Measurements from ENCODE around the gene BLID. TPM values are rescaled to one million over a fixed set of nuclear protein-coding genes. Genes with fewer than 3 reads are reported as not detected.

BLID gene
- total and polyA plus RNA-seq, 2 of the 8 experiments (the other 6 are each of a cell fraction or from before 2014, with no cell fraction given) = not detected

DNA sequence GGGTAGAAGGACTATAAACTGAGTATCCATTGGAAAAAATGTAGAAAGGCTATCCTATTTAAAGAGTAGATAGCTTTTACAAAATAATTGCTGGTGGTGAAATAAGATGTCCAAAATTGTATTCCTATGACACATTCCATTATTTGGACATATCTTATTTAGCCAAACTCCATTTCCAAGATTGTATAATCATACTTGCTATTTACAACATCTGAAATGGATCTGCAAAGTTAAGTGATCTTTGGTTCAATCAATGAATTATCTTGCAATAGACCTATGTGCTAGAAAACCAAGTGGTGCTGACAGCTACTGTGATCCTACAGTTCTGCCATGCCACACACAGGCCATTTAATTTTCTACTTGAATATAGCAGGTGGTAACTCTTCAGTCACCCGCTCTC is 11.0 kb upstream of the BLID start:
- Histone ChIP-seq H4K91ac (replicated peaks; ENCODE audit: insufficient read length, low read length) (no peak overlapping the region), H2BK5ac (ENCODE audit: low read depth, low read length) (no peak overlapping the region), H2AFZ (ENCODE audit: low read length) (no peak overlapping the region), H3K4me1 (replicated peaks in 1 of 4; ENCODE audit: control insufficient read depth in 3 of 4, insufficient read depth in 4 of 4, low read length in 3 of 4) (no peaks in the 10 kb centered on the region), H3K23ac (ENCODE audit: insufficient read length) (no peak overlapping the region), H2BK15ac (ENCODE audit: low read length) (no peak overlapping the region), H3K23me2 (ENCODE audit: low read depth, low read length) (no peaks in the 10 kb centered on the region), H3K14ac (ENCODE audit: insufficient read length) (no peak overlapping the region), H3K79me2 (ENCODE audit: control insufficient read depth in 1 of 2, insufficient read depth in 2 of 2, low read length in 2 of 2) (no peaks in the 10 kb centered on the region), H3K4me3 (ENCODE audit: extremely low read depth in 1 of 4, insufficient read depth in 2 of 4, low read depth in 3 of 4, low read length in 4 of 4) (no peak overlapping the region), H4K8ac (ENCODE audit: extremely low read depth, insufficient read depth, low read length) (no peak overlapping the region), H3K9ac (replicated peaks in 1 of 4; ENCODE audit: extremely low read depth in 1 of 4, low read depth in 3 of 4, low read length in 3 of 4) (no peak overlapping the region), H3K27me3 (replicated peaks in 1 of 4; ENCODE audit: control insufficient read depth in 3 of 4, extremely low read depth in 1 of 4, insufficient read depth in 3 of 4, low read length in 3 of 4) (no peaks in the 10 kb centered on the region), H3K9me3 (ENCODE audit: insufficient read depth in 2 of 2, low read depth in 1 of 2, low read length in 1 of 2) (no peaks in the 10 kb centered on the region), H2AK5ac (ENCODE audit: low read depth, low read length) (no peak overlapping the region), H3K4me2 (ENCODE audit: insufficient read depth in 1 of 2, low read depth in 2 of 2, low read length in 2 of 2) (no peak overlapping the region), H2BK20ac (ENCODE audit: low read length) (no peak overlapping the region), H3K79me1 (ENCODE audit: low read depth, low read length) (no peaks in the 10 kb centered on the region), H3K36me3 (ENCODE audit: control insufficient read depth in 2 of 4, insufficient read depth in 4 of 4, low read length in 3 of 4) (no peaks in the 10 kb centered on the region), H2BK120ac (replicated peaks; ENCODE audit: low read depth, low read length) (no peak overlapping the region), H4K5ac (ENCODE audit: insufficient read length, low read depth, low read length) (no peak overlapping the region), H3K56ac (replicated peaks; ENCODE audit: insufficient read length, low read depth, low read length) (no peak overlapping the region), H3K4ac (replicated peaks; ENCODE audit: insufficient read length, low read depth, low read length) (no peak overlapping the region), H3K18ac (ENCODE audit: extremely low read depth, low read length) (no peak overlapping the region), H3K27ac (ENCODE audit: low read depth, low read length) (no peak overlapping the region), H4K20me1 (replicated peaks in 1 of 2; ENCODE audit: control insufficient read depth in 1 of 2, insufficient read depth in 2 of 2, low read length in 2 of 2) (no peaks in the 10 kb centered on the region), H2BK12ac (ENCODE audit: low read depth, low read length) (no peak overlapping the region)
- CTCF ChIA-PET (ENCODE audit: partially characterized antibody) = interaction anchor here (0.6 to 2.9 kb wide), 7 partner anchors 11 to 1515 kb away, joined by 3 to 10 read pairs (median 4); partner anchors contain the start of gene BLID
- FAIRE-seq (no peak), DNase-seq (ENCODE audit: low read depth in 1 of 2, low spot score in 2 of 2) (no peak)
- WGBS, 2 experiments (ENCODE audit: extremely low coverage in 1 of 2, insufficient coverage in 1 of 2, insufficient read length in 1 of 2, insufficient replicate concordance in 2 of 2, low coverage in 1 of 2, low lambda C conversion rate in 2 of 2, missing lambda C conversion rate in 1 of 2) = 100% methylated on average over 1 of the region's 1 CpG; no CpG with 5 or more reads in 1 of the 2 experiments
- POLR2A ChIA-PET (ENCODE audit: partially characterized antibody) = no interaction called here
- TF ChIP-seq MAFK (IDR thresholded peaks at IDR 0.05; ENCODE audit: low read depth, low read length) (no peak), EGR1 (IDR thresholded peaks at IDR 0.05; ENCODE audit: borderline replicate concordance, low read depth, low read length) (no peak), NRF1 (IDR thresholded peaks at IDR 0.05; ENCODE audit: low read depth, low read length) (no peak), BCL11A (IDR thresholded peaks at IDR 0.05; ENCODE audit: low read depth in 2 of 2, low read length in 2 of 2) (no peak), JUND (IDR thresholded peaks at IDR 0.05; ENCODE audit: low read length) (no peak), SAP30 (IDR thresholded peaks at IDR 0.05; ENCODE audit: insufficient read depth, insufficient replicate concordance, low read length) (no peak), RBBP5 (IDR thresholded peaks at IDR 0.05; ENCODE audit: borderline replicate concordance, low read depth, low read length) (no peak), SIRT6 (IDR thresholded peaks at IDR 0.05; ENCODE audit: low read length) (no peak), GTF2F1 (IDR thresholded peaks at IDR 0.05; ENCODE audit: borderline replicate concordance, low read depth, low read length) (no peak), TAF7 (optimal IDR thresholded peaks at IDR 0.05; ENCODE audit: borderline replicate concordance, low read depth, low read length) (no peak)
